Body of pancreas (tissue), 4 donors: ENCODE data around the gene ANKRD2.

Experiments used
- CTCF ChIP-seq, 7 experiments: fragments of 450-650 bp in 4 of 7; fragments of 200-600 bp in 3 of 7; sonication (generic) in 3 of 7; IDR thresholded peaks; one replicate each; pipeline ENCODE4 v1.5.1; 2016 to 2019; ENCODE audit warnings: antibody characterized with exemption in 7 of 7
- POLR2A ChIP-seq, 3 donors: fragments of 450-650 bp; IDR thresholded peaks; one replicate each; pipeline ENCODE4 v1.6.1; 2016; ENCODE audit warnings: antibody characterized with exemption in 3 of 3, mild to moderate bottlenecking in 2 of 3

- TF ChIP-seq POLR2A (IDR thresholded peaks at IDR 0.05), result no peak
- TF ChIP-seq CTCF (IDR thresholded peaks at IDR 0.05), result no peak
Observed at GRCh38 chr10:97531401-97531986, 41.1 kb upstream of the ANKRD2 start.
